ENCODE measurements around the gene SNX9. TPM values are rescaled to one million over a fixed set of nuclear protein-coding genes. Genes with fewer than 3 reads are reported as not detected.

SNX9 gene
- polyA plus RNA-seq, 1 donor from 2014 or later = 7.0 TPM

DNA sequence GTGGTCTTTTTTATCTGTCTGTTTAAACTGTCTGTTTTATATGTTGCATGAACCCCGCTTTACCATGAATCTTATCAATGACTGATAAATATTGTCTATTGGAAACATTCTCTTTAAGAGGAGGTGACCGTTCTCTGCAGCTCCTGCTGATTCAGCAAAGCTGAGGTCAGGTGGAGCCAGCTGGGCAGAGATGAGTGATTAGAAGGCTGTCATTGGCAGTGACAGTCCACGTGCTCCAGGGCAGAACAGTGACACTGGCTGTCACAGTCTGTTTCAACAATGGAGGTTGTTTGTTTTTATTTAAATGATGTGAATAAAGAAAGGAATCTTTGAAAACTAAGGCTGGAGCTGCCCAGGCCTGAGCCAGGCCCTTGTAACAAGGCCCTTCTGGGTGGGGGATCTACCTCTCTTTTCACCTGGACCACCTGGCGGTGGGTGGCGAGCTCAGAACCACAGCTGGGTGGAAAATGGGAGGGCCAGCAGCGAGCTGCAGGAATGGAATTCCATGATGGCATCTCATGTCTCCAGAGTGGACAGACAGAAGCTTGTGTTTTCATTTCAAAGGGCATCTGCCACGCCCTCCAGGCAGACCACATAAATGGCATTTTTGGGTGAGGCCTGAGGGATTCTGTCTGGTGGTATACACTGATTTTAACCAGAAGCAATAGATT is 171.2 kb downstream of the SNX9 start:
- Histone ChIP-seq H3K9me2 (ENCODE audit: insufficient read depth, low read length) (no peaks in the 10 kb centered on the region), H3K9me3 (ENCODE audit: low read length) (no peaks in the 10 kb centered on the region), H3K36me3 (ENCODE audit: insufficient read depth, low read length) (no peaks in the 10 kb centered on the region), H3K27me3 (ENCODE audit: insufficient read depth, low read depth, low read length) (no peaks in the 10 kb centered on the region), H3K4me3 (ENCODE audit: low read length) (no peak overlapping the region), H3K79me2 (replicated peaks; ENCODE audit: insufficient read depth, low read length) (no peaks in the 10 kb centered on the region), H4K20me1 (ENCODE audit: insufficient read depth) (no peaks in the 10 kb centered on the region), H3K27ac (ENCODE audit: low read length) (no peak overlapping the region), H3K4me2 (ENCODE audit: low read length) (no peak overlapping the region), H3F3A (ENCODE audit: insufficient read depth, low read length, poor library complexity, severe bottlenecking) (no peaks in the 10 kb centered on the region), H2AFZ (ENCODE audit: low read depth, low read length) (no peak overlapping the region), H3K9ac (ENCODE audit: low read length) (no peak overlapping the region)
- TF ChIP-seq, protein P1, sequence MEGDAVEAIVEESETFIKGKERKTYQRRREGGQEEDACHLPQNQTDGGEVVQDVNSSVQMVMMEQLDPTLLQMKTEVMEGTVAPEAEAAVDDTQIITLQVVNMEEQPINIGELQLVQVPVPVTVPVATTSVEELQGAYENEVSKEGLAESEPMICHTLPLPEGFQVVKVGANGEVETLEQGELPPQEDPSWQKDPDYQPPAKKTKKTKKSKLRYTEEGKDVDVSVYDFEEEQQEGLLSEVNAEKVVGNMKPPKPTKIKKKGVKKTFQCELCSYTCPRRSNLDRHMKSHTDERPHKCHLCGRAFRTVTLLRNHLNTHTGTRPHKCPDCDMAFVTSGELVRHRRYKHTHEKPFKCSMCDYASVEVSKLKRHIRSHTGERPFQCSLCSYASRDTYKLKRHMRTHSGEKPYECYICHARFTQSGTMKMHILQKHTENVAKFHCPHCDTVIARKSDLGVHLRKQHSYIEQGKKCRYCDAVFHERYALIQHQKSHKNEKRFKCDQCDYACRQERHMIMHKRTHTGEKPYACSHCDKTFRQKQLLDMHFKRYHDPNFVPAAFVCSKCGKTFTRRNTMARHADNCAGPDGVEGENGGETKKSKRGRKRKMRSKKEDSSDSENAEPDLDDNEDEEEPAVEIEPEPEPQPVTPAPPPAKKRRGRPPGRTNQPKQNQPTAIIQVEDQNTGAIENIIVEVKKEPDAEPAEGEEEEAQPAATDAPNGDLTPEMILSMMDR (IDR thresholded peaks at IDR 0.05; ENCODE audit: poor library complexity, severe bottlenecking) = no peak
- TF ChIP-seq MXI1 (conservative IDR thresholded peaks at IDR 0.05; ENCODE audit: poor library complexity, severe bottlenecking) = no peak
- no peak for TF ChIP-seq RAD21 (conservative IDR thresholded peaks at IDR 0.05)
- no peak for TF ChIP-seq POLR2AphosphoS5 (IDR thresholded peaks at IDR 0.05)
- TF ChIP-seq, protein P2, sequence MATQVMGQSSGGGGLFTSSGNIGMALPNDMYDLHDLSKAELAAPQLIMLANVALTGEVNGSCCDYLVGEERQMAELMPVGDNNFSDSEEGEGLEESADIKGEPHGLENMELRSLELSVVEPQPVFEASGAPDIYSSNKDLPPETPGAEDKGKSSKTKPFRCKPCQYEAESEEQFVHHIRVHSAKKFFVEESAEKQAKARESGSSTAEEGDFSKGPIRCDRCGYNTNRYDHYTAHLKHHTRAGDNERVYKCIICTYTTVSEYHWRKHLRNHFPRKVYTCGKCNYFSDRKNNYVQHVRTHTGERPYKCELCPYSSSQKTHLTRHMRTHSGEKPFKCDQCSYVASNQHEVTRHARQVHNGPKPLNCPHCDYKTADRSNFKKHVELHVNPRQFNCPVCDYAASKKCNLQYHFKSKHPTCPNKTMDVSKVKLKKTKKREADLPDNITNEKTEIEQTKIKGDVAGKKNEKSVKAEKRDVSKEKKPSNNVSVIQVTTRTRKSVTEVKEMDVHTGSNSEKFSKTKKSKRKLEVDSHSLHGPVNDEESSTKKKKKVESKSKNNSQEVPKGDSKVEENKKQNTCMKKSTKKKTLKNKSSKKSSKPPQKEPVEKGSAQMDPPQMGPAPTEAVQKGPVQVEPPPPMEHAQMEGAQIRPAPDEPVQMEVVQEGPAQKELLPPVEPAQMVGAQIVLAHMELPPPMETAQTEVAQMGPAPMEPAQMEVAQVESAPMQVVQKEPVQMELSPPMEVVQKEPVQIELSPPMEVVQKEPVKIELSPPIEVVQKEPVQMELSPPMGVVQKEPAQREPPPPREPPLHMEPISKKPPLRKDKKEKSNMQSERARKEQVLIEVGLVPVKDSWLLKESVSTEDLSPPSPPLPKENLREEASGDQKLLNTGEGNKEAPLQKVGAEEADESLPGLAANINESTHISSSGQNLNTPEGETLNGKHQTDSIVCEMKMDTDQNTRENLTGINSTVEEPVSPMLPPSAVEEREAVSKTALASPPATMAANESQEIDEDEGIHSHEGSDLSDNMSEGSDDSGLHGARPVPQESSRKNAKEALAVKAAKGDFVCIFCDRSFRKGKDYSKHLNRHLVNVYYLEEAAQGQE (IDR thresholded peaks at IDR 0.05; ENCODE audit: borderline replicate concordance) = no peak
- TF ChIP-seq EZH2 (IDR thresholded peaks at IDR 0.05; ENCODE audit: borderline replicate concordance, insufficient read depth, low read length, poor library complexity, severe bottlenecking) = no peak
- TF ChIP-seq SMC3 (conservative IDR thresholded peaks at IDR 0.05; ENCODE audit: poor library complexity) = no peak
- no peak for TF ChIP-seq EP300 (conservative IDR thresholded peaks at IDR 0.05; ENCODE audit: poor library complexity, severe bottlenecking)
- TF ChIP-seq TAF1 (IDR thresholded peaks at IDR 0.05; ENCODE audit: low read depth) = no peak

Small RNAs within 50 kb of the gene (small RNA-seq; reads per million reads assigned to genes)
- 0 reads per million in 3 experiments for gene HSPE1P26
- 0 to 0.08 (median 0) reads per million in 3 experiments for gene RNU6-786P

Other genes starting within 250 kb of the SNX9 start
- gene SYNJ2, start 158.6 kb downstream of the SNX9 start, polyA plus RNA-seq = 0.12 TPM in 1 of 2 replicates, not detected in the other

All from neural cell (in vitro differentiated cells).